Measurements from ENCODE around the gene FDXR.
A peak's percentile ranks its signal among the peaks of the same experiment; 100 is the strongest.

FDXR gene

GRCh38 chr17:74836191-74836590 is 36.6 kb downstream of the FDXR start:
- DNase-seq (ENCODE audit: low spot score): no peak
- peaks cover 11% of the 10 kb centered on the region for H3K4me1 ChIP-seq (ENCODE audit: insufficient read depth, poor library complexity, severe bottlenecking)

GRCh38 chr17:74833501-74834377 is 39.1 kb downstream of the FDXR start:
- no peak for TF ChIP-seq CTCF (IDR thresholded peaks at IDR 0.05; ENCODE audit: poor library complexity, severe bottlenecking)
- Histone ChIP-seq H3K4me3 (ENCODE audit: severe bottlenecking) (no peak overlapping the region), H3K27me3 (ENCODE audit: insufficient read depth, poor library complexity, severe bottlenecking) (no peaks in the 10 kb centered on the region), H3K36me3 (ENCODE audit: low read depth) (no peaks in the 10 kb centered on the region), H3K9me3 (ENCODE audit: severe bottlenecking) (no peaks in the 10 kb centered on the region), H3K27ac (ENCODE audit: poor library complexity, severe bottlenecking) (no peak overlapping the region), H3K4me1 (ENCODE audit: insufficient read depth, poor library complexity, severe bottlenecking) (peaks cover 6% of the 10 kb centered on the region)
- DNase-seq (ENCODE audit: low spot score): no peak
- ATAC-seq (ENCODE audit: low read depth): peak; percentile 75

More at GRCh38 chr17:74836191-74836590, 36.6 kb downstream of the FDXR start:
- Histone ChIP-seq H3K27me3 (ENCODE audit: insufficient read depth, poor library complexity, severe bottlenecking) (no peaks in the 10 kb centered on the region), H3K4me3 (ENCODE audit: severe bottlenecking) (no peak overlapping the region), H3K9me3 (ENCODE audit: severe bottlenecking) (no peaks in the 10 kb centered on the region), H3K36me3 (ENCODE audit: low read depth) (no peaks in the 10 kb centered on the region), H3K27ac (ENCODE audit: poor library complexity, severe bottlenecking) (no peak overlapping the region)
- no peak for ATAC-seq (ENCODE audit: low read depth)
- no peak for TF ChIP-seq CTCF (IDR thresholded peaks at IDR 0.05; ENCODE audit: poor library complexity, severe bottlenecking)

GRCh38 chr17:74832421-74832820 is 40.4 kb downstream of the FDXR start:
- no peaks in the 10 kb centered on the region for H3K36me3 ChIP-seq (ENCODE audit: low read depth)
- peaks cover 6% of the 10 kb centered on the region for H3K4me1 ChIP-seq (ENCODE audit: insufficient read depth, poor library complexity, severe bottlenecking)
- H3K9me3 ChIP-seq (ENCODE audit: severe bottlenecking): no peaks in the 10 kb centered on the region
- H3K4me3 ChIP-seq (ENCODE audit: severe bottlenecking): no peak overlapping the region
- no peak for TF ChIP-seq CTCF (IDR thresholded peaks at IDR 0.05; ENCODE audit: poor library complexity, severe bottlenecking)
- DNase-seq (ENCODE audit: low spot score) (no peak), ATAC-seq (ENCODE audit: low read depth) (no peak)
- H3K27me3 ChIP-seq (ENCODE audit: insufficient read depth, poor library complexity, severe bottlenecking): no peaks in the 10 kb centered on the region
- no peak overlapping the region for H3K27ac ChIP-seq (ENCODE audit: poor library complexity, severe bottlenecking)

- no peak overlapping the region for H3K27ac ChIP-seq (ENCODE audit: poor library complexity, severe bottlenecking)
- DNase-seq (ENCODE audit: low spot score) (no peak), ATAC-seq (ENCODE audit: low read depth) (no peak)
- no peaks in the 10 kb centered on the region for H3K9me3 ChIP-seq (ENCODE audit: severe bottlenecking)
- no peaks in the 10 kb centered on the region for H3K36me3 ChIP-seq (ENCODE audit: low read depth)
- H3K4me3 ChIP-seq (ENCODE audit: severe bottlenecking): no peak overlapping the region
- no peaks in the 10 kb centered on the region for H3K27me3 ChIP-seq (ENCODE audit: insufficient read depth, poor library complexity, severe bottlenecking)
- TF ChIP-seq CTCF (IDR thresholded peaks at IDR 0.05; ENCODE audit: poor library complexity, severe bottlenecking): no peak
- peaks cover 6% of the 10 kb centered on the region for H3K4me1 ChIP-seq (ENCODE audit: insufficient read depth, poor library complexity, severe bottlenecking)
Observed at GRCh38 chr17:74831444-74832146, 41.2 kb downstream of the FDXR start.
